Activated naive CD4-positive, alpha-beta T cell treated with anti-CD3 and anti-CD28 coated beads, Interleukin-2, amount 50 U/mL, for 24 hours (primary cell): ENCODE results near the gene MEI1.

Source experiments
- H3K27ac Mint-ChIP-seq: one replicate; pipeline ENCODE4 v1.8.0; 2021; ENCODE audit warnings: mild to moderate bottlenecking, mixed read lengths
- H3K27me3 Mint-ChIP-seq: one replicate; pipeline ENCODE4 v1.8.0; 2021; ENCODE audit warnings: mixed read lengths
- H3K36me3 Mint-ChIP-seq: one replicate; pipeline ENCODE4 v1.8.0; 2021; ENCODE audit warnings: mixed read lengths
- H3K4me1 Mint-ChIP-seq: one replicate; pipeline ENCODE4 v1.8.0; 2021; ENCODE audit warnings: mixed read lengths
- H3K4me3 Mint-ChIP-seq: one replicate; pipeline ENCODE4 v1.8.0; 2021; ENCODE audit warnings: mild to moderate bottlenecking, mixed read lengths
- H3K9me3 Mint-ChIP-seq: one replicate; pipeline ENCODE4 v1.8.0; 2021; ENCODE audit warnings: mixed read lengths

The MEI1 gene

DNA sequence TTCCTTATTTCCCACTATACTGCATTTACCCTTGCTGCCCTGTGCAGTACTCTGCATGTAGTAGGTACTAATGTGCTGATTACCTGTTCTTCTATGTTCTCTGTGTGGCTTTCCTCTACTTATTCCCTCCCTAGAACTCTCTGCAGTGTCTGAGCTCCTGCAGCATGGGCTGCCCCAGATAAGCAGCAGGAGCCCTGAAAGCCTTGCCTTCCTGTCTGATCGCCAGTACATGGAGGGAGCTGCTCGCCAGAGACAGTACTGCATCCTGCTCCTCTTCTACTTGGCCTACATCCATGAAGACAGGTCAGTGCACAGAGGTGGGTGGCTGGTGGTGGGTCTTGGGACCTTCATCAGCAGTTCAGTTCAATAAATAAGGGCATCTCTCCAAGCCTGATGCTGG is 58.9 kb downstream of the MEI1 start:
- Mint-ChIP-seq H3K4me3 (no peak overlapping the region), H3K36me3 (no peaks in the 10 kb centered on the region), H3K4me1 (no peaks in the 10 kb centered on the region), H3K27ac (no peak overlapping the region), H3K27me3 (no peaks in the 10 kb centered on the region), H3K9me3 (no peaks in the 10 kb centered on the region)

DNA sequence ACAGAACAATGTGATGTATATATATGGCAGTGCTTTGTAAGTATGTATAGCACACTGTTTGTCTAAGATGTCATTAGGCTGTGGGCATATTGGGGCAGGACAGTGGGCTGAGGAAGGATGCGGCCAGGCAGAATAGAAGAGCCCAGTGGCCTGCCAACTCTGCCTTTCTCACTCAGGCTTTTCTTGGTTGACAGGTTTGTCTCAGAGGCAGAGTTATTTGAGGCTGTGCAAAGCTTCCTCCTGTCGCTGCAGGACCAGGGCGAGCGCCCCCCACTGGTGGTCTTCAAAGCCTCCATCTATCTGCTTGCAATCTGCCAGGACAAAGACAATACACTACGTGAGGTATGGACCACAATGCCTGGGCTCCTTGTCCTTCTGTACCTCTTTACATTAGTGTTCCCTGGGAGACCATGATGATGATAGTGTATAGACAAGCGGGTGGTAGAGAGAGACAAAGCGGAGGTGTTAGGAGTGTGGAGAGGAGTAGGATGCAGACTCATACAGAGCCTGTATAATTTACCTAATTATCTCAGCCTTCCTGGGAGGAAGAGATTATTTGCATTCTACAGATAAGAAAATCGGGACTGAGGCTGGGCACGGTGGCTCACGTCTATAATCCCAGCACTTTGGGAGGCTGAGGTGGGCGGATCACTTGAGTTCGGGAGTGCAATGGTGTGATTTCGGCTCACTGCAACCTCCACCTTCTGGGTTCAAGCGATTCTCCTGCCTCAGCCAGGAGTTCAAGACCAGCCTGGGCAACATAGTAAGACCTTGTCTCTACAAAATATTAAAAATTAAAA is 63.9 kb downstream of the MEI1 start:
- Mint-ChIP-seq H3K36me3 (no peaks in the 10 kb centered on the region), H3K4me3 (no peak overlapping the region), H3K4me1 (no peaks in the 10 kb centered on the region), H3K9me3 (no peaks in the 10 kb centered on the region), H3K27me3 (no peaks in the 10 kb centered on the region), H3K27ac (no peak overlapping the region)

DNA sequence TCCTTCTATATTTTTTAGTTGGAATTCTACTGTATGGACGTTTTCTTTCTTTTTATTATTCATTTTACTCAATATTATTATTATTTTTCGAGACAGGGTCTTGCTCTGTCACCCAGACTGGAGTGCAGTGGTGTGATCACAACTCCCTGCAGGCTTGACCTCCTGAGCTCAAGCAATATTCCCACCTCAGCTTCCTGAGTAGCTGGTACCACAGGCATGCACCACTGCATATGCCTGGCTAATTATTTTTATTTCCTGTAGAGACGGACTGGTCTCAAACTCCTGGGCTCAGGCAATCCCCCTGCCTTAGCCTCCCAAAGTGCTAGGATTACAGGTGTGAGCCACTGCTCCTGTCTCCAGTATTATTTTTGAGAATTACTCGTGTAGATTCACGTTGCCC is 67.2 kb downstream of the MEI1 start:
- Mint-ChIP-seq H3K4me1 (peaks cover 3% of the 10 kb centered on the region), H3K9me3 (no peaks in the 10 kb centered on the region)

DNA sequence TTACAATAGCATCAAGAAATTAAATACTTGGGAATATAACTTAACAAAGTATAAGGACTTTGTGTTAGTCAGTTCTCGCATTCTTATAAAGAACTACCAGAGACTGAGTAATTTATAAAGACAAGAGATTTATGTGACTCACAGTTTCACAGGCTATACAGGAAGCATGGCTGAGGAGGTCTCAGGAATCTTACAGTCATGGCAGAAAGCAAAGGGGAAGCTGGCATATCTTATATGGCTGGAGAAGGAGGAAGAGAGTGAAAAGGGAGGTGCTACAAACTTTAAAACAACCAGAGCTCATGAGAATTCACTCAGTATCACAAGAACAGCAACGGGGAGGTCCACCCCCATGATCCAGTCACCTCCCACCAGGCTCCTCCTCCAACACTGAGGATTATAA is 69.1 kb downstream of the MEI1 start:
- no peaks in the 10 kb centered on the region for H3K27me3 Mint-ChIP-seq
- H3K4me3 Mint-ChIP-seq: no peak overlapping the region
- H3K36me3 Mint-ChIP-seq: no peaks in the 10 kb centered on the region
- H3K27ac Mint-ChIP-seq: no peak overlapping the region
- peaks cover 3% of the 10 kb centered on the region for H3K4me1 Mint-ChIP-seq
- no peaks in the 10 kb centered on the region for H3K9me3 Mint-ChIP-seq

More for the DNA sequence above, 67.2 kb downstream of the MEI1 start:
- no peak overlapping the region for H3K27ac Mint-ChIP-seq
- H3K36me3 Mint-ChIP-seq: no peaks in the 10 kb centered on the region
- H3K4me3 Mint-ChIP-seq: no peak overlapping the region
- H3K27me3 Mint-ChIP-seq: no peaks in the 10 kb centered on the region

DNA sequence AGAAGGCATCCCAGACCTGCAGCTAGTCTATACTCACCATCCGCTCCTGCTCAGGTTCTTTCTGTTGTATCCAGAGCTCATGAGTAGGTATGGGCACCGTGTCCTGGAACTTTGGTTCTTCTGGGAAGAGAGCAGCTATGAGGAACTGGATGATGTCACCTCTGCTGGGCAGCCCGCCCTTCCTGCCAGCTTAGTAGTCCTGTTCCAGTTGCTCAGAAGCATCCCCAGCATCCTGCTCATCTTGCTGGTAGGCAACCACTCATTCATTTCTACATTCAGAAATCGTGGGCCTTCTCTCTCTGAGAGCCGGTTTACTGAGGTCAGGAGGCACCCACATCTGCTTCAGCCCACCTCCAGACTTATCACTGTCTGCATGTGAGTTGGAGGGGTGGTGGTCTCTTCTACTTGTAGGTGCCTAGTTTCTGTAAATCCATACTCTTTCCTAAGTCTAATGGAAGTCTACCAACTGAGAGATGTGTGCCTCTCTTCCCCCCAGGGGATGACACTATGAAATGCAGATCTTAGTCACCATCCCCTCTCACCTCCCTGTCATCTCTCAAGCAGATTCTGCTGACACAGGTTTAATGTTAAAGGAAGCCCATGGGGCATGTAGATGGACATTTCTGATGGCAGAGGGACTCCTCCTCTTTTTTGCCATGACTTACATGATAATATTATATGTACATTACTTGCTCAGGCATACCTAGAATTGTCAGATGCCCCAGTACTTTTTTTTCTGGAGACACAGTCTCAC is 71.6 kb downstream of the MEI1 start:
- no peaks in the 10 kb centered on the region for H3K36me3 Mint-ChIP-seq
- no peak overlapping the region for H3K27ac Mint-ChIP-seq

DNA sequence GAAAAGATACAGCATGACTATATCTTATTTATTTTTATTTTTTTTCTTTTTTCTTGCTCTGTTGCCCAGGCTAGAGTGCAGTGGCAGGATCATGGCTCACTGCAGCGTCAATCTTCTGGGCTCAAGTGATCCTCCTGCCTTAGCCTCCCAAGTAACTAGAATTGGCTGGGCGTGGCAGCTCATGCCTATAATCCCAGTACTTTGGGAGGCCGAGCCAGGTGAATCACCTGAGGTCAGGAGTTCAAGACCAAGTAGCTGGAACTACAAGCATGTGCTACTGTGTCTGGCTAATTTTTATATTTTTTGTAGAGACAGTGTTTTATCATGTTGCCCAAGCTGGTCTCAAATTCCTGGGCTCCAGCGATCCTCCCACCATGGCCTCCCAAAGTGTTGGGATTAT is 72.9 kb downstream of the MEI1 start:
- Mint-ChIP-seq H3K27me3 (no peaks in the 10 kb centered on the region), H3K9me3 (no peaks in the 10 kb centered on the region), H3K4me1 (peaks cover 3% of the 10 kb centered on the region), H3K4me3 (no peak overlapping the region), H3K36me3 (no peaks in the 10 kb centered on the region), H3K27ac (no peak overlapping the region)

More for the DNA sequence above, 71.6 kb downstream of the MEI1 start:
- Mint-ChIP-seq H3K4me3 (no peak overlapping the region), H3K27me3 (no peaks in the 10 kb centered on the region), H3K9me3 (no peaks in the 10 kb centered on the region), H3K4me1 (peaks cover 3% of the 10 kb centered on the region)

DNA sequence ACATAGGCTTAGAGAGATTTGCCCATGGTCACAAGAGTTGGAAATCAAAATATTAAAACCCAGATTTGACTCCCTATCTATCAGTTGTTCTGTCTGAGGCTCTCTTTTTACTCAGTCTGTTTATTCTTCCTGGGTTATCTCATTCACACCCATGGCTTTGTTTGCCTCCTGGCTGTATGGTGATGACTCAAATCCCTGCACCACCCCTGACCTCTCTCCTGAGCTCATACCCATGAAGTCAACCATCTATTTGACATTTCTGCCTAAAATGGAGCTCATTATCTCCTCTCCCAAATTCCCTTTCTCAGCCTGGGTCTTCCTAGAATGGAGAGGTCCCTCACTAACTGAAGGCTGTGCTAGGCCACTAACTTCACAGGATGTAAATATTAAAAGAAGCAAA is 73.3 kb downstream of the MEI1 start:
- Mint-ChIP-seq H3K4me3 (no peak overlapping the region), H3K27ac (no peak overlapping the region), H3K27me3 (no peaks in the 10 kb centered on the region), H3K36me3 (no peaks in the 10 kb centered on the region), H3K4me1 (peaks cover 7% of the 10 kb centered on the region), H3K9me3 (no peaks in the 10 kb centered on the region)

DNA sequence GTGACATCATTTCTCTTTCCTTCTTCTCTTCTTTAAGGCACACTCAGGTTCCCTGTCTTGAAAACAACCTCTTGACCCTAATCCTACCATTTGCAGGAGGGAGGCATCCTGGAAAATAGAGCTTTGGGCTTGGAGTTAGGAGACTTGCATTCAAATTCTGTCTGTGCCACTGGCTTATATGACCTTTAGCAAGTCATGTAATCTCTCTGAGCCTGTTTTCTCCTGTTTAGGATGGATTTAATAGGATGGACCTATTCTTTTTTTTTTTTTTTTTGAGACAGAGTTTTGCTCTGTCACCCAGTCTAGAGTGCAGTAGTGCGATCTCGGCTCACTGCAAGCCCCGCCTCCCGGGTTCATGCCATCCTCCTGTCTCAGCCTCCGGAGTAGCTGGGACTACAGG is 76.0 kb downstream of the MEI1 start:
- no peak overlapping the region for H3K4me3 Mint-ChIP-seq

DNA sequence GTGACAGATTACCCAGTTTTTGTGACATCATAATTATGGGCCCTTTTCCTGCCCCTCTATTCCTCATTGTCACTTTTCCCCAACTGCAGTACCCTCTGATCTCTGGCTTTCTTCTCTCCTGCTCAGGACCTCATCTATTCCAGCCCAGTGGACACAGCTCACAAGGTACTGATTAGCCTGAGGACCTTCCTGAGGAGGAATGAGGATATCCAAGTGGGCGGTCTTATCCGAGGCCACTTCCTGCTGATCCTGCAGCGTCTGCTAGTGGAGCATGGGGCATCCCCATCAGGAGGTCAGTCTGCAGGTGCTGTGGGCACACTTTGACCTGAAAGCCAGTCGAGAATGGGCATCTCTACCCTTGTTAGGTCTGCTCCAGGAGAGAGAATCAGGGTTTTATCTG is 76.7 kb downstream of the MEI1 start:
- no peaks in the 10 kb centered on the region for H3K9me3 Mint-ChIP-seq
- no peaks in the 10 kb centered on the region for H3K27me3 Mint-ChIP-seq
- no peak overlapping the region for H3K4me3 Mint-ChIP-seq
- no peaks in the 10 kb centered on the region for H3K36me3 Mint-ChIP-seq
- H3K4me1 Mint-ChIP-seq: peaks cover 29% of the 10 kb centered on the region
- H3K27ac Mint-ChIP-seq: no peak overlapping the region

More for the DNA sequence above, 76.0 kb downstream of the MEI1 start:
- H3K27ac Mint-ChIP-seq: no peak overlapping the region
- no peaks in the 10 kb centered on the region for H3K9me3 Mint-ChIP-seq
- no peaks in the 10 kb centered on the region for H3K27me3 Mint-ChIP-seq
- peaks cover 22% of the 10 kb centered on the region for H3K4me1 Mint-ChIP-seq
- no peaks in the 10 kb centered on the region for H3K36me3 Mint-ChIP-seq

DNA sequence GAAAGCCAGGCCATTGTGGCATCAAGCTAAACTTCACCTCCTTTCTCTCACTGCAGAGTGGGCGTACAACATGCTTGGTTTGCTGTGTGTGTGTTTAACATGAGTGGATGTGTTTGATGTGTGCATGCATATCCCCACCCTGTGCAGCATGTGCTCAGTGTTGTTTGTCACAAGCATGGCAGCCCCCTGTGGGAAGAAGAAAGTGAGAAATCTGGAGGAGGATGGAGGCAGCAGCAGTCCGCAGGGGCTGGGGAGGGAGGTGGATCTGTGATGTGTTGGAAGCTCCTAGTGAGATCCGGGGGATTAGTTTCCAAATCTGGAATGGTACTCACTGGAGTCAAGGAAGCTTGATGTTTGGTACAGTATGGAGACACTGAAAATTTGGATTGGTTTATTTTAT is 77.1 kb downstream of the MEI1 start:
- no peak overlapping the region for H3K4me3 Mint-ChIP-seq
- peaks cover 33% of the 10 kb centered on the region for H3K4me1 Mint-ChIP-seq
- no peaks in the 10 kb centered on the region for H3K9me3 Mint-ChIP-seq
- H3K27me3 Mint-ChIP-seq: no peaks in the 10 kb centered on the region
- no peak overlapping the region for H3K27ac Mint-ChIP-seq
- H3K36me3 Mint-ChIP-seq: no peaks in the 10 kb centered on the region

DNA sequence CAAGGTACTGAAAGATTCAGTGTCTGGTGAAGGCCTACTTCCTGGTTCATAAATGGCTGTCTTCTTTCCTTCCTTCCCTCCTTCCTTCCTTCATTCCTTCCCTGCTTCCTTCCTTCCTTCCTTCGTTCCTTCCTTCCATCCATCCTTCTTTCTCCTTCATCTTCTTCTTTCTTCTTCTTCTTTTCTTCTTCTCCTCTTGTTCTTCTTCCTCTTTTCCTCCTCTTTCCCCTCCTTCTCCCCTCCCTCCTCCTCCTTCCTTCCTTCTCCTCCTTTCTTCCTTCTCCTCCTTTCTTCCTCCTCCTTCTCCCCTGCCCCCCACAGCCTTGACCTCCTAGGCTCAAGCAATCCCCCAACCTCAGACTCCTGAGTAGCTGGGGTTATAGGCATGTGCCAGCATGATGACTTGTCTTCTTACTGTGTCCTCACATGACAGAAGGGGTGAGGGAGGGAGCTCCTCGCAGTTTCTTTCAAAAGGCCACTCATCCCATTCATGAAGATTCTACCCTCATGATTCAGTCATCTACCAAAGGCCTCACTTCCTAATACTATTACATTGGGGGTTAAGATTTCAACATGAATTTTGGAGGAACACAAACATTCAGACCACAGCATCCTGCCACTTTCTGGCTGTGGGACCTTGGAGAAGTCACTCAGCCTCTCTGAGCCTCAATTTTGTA is 78.6 kb downstream of the MEI1 start:
- Mint-ChIP-seq H3K9me3 (no peaks in the 10 kb centered on the region), H3K36me3 (no peaks in the 10 kb centered on the region), H3K27me3 (no peaks in the 10 kb centered on the region), H3K4me1 (peaks cover 47% of the 10 kb centered on the region), H3K4me3 (no peak overlapping the region), H3K27ac (peak overlapping the region; percentile 88)

DNA sequence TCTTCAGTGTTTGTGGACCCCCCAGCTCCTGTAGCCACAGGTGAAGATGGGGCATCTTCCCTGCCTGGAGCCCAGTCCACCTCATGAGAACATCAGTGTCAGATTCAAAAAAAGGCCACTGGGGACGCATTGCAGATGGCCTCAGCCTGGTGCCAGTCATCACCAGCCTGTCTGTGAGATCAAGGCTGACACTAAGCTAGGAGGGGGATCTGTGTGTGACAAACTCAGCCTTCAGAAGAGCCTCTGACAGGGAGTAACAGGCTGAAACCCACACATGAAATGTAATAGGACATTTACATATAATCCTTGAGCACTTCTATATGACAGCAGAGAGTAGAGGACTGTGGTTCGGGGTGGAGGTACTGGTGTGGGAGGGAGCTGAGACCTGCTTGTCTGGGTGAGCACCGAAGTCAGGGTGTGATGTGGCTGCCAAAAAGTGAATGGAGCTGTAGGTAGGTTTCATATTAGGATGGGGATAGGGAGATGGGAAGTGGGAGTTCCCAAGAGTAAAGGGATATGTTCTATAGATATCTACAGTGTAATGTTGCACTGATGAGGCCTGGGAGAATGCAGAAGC is 80.7 kb downstream of the MEI1 start:
- H3K9me3 Mint-ChIP-seq: no peaks in the 10 kb centered on the region
- peak overlapping the region; percentile 75 for H3K4me3 Mint-ChIP-seq
- H3K4me1 Mint-ChIP-seq: peaks cover 59% of the 10 kb centered on the region
- H3K27ac Mint-ChIP-seq: peak overlapping the region; percentile 96
- no peaks in the 10 kb centered on the region for H3K27me3 Mint-ChIP-seq
- peaks cover 3% of the 10 kb centered on the region for H3K36me3 Mint-ChIP-seq

DNA sequence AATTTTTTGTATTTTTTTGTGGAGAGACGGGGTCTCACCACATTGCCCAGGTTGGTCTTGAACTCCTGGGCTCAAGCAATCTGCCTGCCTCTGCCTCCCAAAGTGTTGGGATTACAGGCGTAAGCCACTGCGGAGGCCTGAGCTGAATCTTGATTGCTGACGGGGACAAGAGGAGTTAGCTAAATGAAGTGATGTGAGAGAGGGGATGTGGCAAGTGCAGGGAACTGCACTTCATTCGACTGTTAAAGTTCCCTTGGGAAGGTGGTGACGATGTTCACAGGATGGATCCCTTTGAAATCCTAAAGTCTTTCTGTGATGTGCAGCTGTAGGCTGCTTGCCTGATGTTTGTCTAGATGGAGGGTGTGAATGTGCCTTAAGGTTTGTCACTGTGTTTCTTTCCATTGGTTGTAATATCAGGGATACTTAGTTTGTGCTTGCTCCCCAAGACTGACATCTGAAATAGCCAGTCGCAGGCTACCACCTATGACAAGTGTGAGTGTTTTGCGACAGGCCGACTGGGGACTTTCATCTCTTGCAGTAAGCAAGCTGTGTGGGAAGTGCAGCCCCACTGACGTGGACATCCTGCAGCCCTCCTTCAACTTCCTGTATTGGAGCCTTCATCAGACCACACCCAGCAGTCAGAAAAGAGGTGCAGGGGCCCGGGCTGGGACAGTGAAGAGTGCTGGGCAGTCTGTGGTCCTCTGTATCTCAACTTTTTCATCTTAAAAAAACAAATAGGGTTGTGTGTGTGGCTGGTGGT is 81.6 kb downstream of the MEI1 start:
- H3K36me3 Mint-ChIP-seq: peaks cover 3% of the 10 kb centered on the region
- H3K4me3 Mint-ChIP-seq: peak overlapping the region; percentile 90
- peaks cover 59% of the 10 kb centered on the region for H3K4me1 Mint-ChIP-seq
- no peaks in the 10 kb centered on the region for H3K9me3 Mint-ChIP-seq
- H3K27me3 Mint-ChIP-seq: no peaks in the 10 kb centered on the region
- peak overlapping the region; percentile 96 for H3K27ac Mint-ChIP-seq

DNA sequence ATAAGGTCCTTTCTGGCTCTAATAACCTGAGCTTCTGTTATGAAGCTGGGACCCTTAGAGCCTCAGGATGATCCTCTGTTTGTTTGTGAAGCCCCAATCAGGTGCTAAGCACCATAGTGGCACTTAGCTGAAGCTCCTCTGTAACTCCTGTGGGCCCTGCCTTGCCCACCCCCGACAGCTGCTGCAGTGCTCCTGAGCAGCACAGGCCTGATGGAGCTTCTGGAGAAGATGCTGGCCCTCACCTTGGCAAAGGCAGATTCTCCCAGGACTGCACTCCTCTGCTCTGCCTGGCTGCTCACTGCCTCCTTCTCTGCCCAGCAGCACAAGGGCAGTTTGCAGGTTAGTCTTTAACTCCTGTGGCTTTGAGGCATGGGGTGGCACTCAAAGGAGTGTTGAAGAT is 82.2 kb downstream of the MEI1 start:
- peaks cover 62% of the 10 kb centered on the region for H3K4me1 Mint-ChIP-seq
- H3K9me3 Mint-ChIP-seq: no peaks in the 10 kb centered on the region
- H3K27me3 Mint-ChIP-seq: no peaks in the 10 kb centered on the region
- peak overlapping the region; percentile 96 for H3K27ac Mint-ChIP-seq
- peaks cover 3% of the 10 kb centered on the region for H3K36me3 Mint-ChIP-seq
- H3K4me3 Mint-ChIP-seq: peak overlapping the region; percentile 90

DNA sequence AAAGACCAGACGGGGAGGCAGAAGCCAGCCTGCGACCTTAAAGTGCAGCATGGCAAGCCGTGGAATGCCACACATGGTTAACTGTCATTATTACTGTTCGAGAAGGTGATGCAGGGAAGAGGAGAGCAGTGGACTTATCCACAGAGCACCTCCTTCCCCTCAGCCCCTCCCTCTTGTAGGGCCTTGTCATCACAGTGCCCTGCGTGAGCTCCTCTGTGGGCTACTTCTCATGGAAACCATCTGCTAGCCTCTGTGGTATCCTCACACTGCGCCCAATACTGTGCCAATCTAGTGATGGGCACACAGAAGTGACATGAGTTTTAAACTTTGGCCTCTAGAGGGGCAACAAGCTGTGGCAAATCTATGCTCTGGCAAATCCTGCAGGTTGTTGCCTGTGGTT is 83.0 kb downstream of the MEI1 start:
- H3K27me3 Mint-ChIP-seq: no peaks in the 10 kb centered on the region
- H3K27ac Mint-ChIP-seq: peak overlapping the region; percentile 96
- H3K4me1 Mint-ChIP-seq: peaks cover 69% of the 10 kb centered on the region
- H3K9me3 Mint-ChIP-seq: no peaks in the 10 kb centered on the region
- peaks cover 3% of the 10 kb centered on the region for H3K36me3 Mint-ChIP-seq
- H3K4me3 Mint-ChIP-seq: peak overlapping the region; percentile 90
